HS-27A (cell line): Measurements from ENCODE around the gene CRMP1.

Source experiments
- DNase-seq: peaks from one replicate; pipeline ENCODE4 v3.0.0-alpha.2; 2012; ENCODE audit warnings: low read depth, missing footprints

The CRMP1 gene

DNA sequence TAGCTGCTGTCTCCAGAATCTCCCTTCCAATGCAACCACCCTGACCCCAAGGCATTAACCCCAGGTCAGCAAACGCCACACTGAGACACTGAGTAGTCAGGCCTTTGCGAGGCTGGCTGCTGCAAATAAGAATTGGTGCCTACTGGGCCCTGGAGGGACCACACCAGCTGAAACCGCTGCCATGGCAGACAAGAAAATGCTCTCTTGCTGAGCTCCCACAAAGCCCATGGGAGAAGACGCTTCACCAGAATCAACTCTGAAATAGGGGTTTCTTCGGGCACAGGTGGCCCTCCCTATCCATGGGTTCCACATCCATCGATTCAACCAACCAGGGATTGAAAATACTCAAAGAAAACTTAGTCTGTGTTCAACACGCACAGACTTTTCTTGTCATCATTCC lies 26.7 kb upstream of the CRMP1 start:
- no peak for DNase-seq

DNA sequence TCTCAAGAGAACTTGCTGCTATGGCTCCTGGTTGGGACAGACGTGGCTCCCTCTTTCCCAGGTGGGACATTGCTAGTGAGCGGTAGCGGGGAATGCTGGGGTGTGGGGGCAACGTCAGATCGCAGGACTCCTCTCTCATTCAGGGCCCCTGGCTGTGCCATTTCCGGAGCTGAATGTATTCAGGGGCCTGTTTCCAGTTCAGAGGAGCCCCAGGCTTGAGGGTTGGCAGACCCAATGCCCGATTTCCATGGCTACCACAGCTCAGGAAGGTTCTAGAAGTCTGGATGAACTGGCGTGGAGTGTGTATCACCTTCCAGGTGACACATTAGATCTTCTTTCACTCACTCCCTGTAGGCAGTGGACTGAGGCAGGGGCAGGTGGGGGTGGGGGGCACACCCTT lies 26.2 kb upstream of the CRMP1 start:
- no peak for DNase-seq

DNA sequence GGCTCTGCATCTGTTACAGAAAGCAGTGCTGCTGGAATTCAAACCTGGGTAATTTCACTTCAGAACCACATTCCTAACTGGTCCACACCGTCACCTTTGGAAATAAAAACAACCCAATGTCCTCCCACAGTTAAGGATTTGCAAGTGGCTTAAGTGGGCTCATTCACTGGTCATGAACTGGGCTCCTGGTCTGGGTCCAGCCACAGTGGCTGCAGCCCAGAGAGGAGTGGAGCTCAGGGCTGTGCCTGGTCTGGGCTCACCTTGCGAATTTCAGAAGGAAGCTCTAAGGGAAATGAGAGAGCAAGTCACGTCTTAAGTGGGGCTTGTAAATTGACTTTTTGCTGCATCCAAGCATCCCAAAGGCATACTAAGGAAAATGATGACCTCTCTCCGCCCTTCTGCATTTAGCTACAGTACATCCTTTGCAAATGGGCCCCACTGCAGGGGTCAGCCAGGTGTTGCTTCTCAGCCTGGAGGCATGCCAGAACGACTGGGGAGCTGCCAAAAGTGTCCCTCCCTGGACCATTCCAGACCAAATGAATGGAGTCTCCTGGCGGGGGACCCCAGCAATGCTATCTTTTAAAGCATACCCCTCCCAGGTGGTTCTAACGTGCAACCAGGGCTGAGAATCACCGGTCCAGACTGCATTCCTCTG lies 25.6 kb upstream of the CRMP1 start:
- no peak for DNase-seq

DNA sequence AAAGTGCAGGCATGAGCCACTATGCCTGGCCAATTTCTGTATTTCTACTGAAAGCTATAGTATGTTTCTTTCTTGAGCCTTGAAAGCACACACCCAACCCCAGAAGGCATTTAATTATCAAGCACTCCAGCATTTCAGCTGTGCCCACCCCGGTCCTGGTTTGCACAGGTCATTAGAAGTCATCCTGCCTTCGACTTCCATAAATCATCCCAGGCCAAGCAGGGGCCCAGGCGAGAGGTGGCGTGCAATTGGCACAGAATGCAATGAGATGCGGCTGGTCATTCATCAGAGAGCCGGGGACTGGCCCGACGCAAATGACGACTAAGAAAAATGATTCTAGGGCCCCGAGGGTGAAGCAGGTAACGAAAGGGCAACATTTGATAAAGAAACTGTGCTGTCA lies 24.8 kb upstream of the CRMP1 start:
- no peak for DNase-seq

DNA sequence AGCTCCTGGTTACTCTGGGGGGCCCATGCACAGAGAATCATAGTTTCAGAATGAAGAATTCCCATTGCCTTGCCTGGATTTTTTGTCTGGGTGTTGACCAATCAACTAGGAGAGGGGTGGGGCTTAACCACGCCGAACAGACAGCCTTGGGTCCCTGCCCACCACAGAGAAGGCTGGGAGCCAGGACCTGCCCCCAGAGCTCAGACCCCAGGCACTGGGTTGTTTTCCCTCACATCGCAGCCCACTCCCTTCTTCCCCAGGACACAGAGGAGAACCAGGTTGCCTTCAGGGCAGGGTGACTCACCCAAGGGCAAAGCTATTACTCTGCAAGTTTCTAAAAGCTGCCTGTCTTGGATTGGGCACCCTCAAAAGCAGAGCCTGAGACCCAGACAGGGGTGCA lies 23.3 kb upstream of the CRMP1 start:
- no peak for DNase-seq

DNA sequence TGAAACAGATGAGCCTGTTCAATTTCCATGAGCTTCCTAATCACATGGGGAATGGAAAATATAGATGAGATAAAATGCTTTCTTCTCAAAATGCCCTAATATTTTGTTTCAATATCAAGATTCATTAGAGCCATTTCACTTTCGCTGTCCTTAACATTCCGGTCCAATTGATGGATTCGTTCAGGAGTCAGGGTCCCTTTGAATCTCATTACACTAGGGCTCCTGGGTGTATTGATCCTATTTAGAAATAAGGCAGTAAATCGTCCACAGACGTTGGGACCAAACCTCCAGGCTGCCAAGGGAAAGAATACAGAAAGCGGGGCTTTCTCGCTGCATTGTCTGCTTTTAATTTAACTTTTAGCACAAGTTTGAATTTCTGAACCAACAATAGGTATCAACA lies 20.6 kb upstream of the CRMP1 start:
- no peak for DNase-seq

DNA sequence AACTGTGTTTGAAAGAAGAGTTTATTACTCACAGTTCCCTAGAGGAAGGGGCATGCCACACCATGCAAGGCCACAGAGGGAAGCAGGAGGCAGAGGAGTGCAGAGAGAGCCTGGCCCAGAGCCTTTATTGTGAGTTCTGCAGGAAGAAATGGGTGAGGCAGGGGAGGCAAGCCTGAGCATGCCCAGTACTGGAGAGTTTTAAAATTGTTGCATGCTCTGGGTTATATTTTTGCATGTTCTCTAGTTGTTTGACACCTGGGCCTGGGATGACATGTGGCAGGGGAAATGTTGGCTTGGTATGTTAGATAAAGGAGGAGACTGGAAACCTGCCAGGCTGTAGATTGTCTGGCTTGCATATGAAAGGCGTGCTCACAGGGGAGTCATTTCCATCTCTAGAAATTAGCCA lies 19.7 kb upstream of the CRMP1 start:
- DNase-seq = no peak

DNA sequence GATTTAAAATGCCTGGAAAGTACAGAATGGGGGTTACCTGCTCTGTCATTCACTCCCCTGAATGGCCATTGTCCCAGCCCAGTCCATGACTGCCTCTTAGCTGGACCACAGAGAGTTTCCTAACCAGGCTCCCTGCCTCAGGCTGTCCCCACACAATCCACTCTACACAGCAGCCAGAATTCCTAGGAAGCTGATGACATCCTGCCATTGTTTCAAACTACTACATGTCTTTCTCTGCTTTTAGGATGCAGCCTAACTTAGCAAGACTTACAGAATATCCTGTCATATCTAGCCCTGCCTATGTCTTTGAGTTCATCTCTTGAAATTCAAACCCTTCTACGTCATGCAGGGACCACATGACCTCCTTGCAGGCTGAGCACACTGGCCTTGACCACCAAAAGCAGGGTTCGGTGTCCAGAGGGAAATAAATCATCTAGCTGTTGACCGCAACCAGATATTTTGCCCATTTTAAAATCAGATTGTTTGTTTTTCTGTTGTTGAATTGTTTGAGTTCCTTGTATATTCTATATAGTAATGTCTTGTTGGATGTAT lies 16.1 kb upstream of the CRMP1 start:
- no peak for DNase-seq

DNA sequence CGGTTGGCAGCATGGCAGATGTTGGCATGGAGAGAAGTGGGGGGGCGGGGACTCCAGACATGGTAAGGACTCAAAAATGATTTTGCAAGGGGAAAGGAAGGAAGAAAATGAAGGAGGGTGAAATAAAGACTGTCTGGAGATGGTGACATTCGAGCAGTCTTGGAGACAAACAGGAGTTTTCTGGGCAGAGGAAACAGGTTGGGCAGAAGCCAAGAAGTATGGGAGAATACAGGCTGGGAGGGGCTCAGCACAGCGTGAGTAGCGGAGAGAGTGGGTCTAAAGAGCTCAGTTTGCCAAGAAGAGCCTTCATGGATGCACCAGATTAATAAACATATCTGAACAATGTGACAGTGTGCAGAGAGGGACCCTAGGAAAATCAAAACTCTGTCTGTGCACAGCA lies 13.3 kb upstream of the CRMP1 start:
- no peak for DNase-seq

DNA sequence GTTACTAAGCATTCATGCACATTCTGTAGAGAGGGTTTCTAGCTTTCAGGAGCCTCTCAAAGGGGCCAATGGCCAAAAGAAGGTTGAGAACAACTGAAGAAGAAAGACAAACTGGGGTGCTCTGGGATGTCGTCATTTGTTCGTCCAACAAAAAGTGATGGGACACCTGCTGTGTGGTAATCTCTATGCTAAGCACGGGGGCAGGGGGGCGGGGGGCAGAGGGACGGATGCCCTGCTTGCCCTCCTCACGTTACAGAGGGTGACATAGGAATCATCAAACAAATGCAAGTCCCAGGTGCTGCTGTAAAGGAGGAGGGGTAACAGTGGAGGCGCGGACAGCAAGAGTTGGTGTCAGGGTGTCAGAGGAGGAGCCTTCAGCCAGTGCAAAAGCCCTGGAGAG lies 12.8 kb upstream of the CRMP1 start:
- no peak for DNase-seq

DNA sequence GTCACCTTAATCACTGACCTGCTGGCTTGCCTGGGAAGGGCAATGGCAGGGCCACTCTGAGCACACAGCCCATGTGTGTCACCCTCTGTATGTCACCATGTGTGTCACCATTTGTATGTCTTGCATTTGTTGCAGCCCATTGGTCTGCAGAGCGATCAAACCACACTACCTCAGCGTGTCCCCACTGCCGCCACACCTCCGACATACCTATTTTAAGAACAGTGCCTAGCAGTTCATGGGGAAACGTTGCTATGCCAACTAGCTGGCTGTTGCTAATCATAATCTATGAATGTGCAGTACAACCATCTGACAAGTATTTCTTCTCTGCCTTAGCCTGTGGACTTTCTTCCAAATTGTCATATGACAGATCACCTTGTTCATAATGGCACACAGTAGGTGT lies 8.0 kb upstream of the CRMP1 start:
- DNase-seq = no peak

DNA sequence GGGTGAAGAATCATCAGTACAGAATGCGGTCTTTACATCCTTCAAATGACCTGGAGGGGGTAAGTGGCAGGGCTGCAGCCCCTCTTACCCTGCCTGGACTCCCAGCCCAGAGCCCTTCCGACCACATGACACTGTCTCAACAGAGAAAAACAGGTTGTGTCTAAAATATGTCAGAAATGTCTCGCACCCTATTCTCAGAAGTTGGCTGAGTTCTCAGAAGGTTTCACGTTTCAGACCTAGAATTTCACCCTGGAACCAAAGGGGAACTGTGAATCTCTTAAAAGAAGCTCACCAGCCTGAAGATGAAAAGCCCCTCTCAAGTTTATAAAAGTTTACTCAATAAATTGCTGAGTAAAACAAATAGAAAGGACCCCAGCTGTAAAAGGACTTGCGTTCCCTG lies 7.0 kb upstream of the CRMP1 start:
- DNase-seq = no peak

DNA sequence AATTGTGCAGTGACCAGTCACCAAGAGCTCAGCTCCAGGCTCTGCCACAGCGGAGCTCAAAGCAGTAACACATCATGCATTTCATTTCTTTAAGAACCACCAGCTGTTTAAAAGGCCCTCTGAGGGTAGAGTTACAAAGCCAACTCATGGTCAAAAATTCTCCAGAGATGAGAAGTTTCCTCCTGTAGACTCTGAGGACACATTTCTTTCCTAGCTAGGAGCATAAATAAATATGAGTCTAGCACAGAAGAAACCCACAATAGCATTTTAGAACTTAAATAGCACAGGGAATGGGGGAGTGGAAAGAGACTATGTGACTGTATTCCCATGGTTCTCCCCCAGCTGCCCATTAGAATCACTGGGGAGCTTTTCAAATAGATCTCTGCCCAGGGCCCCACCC lies 6.5 kb upstream of the CRMP1 start:
- no peak for DNase-seq

DNA sequence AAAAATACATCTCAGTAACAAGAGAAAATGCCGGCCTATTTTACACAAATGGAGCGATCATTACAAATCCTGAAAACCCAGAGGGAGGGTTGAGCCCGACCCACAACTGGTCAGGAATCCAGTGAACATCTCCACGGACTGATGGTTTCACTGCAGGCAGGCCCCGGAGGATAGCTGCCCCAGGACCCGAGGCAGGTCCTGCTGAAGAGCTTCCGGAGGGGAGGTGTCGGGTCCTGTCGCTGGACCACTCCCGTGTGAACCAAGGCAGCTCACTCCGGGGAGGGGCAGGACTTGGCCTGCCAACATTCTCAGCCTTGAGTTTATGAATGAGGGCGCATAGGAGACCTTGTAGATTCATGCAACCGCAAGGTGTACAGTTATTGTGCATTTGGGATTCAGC lies 4.8 kb upstream of the CRMP1 start:
- no peak for DNase-seq

DNA sequence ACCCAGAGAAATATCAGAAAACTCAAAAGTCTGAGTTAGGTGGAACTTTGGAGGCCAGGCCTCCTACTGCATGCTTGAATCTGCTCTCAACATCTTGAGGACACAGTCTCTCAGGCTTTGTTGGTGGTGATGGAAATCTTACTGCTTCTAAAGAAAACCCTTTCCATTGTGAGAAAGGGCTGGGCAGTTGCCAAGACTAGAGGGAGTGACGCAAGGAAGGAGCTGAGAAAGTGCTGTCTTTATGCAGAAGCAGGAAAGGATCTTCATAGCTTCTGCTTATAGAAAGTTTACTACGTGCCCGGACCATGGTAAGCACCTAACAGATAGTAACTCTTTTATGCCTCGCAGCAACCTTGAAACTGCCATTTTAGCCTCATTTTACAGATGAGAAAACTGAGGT lies 2.4 kb upstream of the CRMP1 start:
- no peak for DNase-seq

DNA sequence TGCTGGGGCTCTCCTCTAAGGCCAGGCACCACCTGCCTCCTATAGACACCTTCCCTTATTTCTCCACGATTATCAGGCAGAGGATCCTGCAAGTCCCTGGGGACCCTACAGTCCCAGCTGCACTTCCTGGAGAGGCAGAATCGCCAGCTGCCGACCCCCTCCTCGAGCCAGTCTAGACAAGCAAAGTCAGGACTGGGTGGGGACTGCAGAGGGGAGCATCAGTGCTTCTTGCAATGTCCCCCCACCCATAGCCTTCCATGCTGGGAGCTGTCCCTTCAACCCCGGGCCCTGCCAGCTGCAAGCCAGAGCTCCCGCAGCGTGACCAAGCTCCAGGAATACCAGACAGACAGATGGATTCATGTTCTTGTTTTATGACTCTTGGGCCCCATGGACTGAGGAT lies 1.4 kb upstream of the CRMP1 start:
- no peak for DNase-seq

DNA sequence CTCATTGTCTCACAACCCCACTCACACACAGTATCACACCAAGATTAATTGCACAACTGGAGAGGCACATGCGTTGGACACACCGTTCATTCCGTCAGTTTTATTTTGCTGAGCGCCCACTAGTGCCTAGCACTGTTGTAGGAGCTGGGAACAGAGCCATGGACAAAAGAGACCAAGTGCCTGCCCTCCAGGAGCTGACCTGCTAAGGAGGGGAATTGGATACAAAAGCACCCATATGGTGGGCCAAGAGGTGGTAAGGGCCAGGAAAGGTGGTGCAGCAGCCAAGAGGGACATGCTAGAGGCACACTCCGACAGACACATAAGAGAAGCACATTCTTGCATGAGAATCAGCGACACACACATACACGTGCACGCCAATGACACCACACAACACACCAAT lies 705 bp upstream of the CRMP1 start:
- no peak for DNase-seq

DNA sequence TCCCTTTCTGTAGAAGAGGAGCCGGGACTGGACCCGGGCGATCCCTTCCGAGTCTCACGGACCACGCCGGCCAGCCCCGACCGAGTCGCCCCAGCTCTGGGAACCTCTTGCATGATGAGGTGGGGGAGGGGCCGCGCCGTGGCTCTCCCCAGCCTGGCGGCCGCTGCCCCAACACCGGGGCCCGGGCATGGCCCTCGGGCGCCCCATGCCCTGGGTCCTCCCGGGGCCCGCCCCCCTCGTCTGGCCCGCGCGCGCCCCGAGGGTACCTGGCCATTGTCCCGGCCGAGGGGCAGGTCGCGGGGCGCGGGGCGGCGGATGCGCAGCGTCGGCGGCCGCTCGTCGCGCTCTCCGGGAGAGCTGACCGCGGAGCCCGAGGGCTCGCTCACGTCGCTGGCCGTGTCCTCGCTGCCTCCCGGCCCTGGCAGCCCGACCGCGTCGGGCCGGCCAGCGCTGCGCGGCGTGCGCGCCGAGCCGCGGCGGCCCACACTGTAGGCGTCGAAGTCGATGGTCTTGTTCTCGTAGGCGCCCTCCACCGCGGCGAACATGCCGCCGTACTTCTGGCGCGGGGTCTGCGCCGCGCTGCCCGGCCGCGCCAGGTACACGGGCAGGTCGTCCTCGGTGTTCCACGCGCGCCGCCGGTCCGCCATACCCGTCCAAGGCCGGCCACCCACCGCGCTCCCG lies 423 bp downstream of the CRMP1 start:
- DNase-seq = no peak

DNA sequence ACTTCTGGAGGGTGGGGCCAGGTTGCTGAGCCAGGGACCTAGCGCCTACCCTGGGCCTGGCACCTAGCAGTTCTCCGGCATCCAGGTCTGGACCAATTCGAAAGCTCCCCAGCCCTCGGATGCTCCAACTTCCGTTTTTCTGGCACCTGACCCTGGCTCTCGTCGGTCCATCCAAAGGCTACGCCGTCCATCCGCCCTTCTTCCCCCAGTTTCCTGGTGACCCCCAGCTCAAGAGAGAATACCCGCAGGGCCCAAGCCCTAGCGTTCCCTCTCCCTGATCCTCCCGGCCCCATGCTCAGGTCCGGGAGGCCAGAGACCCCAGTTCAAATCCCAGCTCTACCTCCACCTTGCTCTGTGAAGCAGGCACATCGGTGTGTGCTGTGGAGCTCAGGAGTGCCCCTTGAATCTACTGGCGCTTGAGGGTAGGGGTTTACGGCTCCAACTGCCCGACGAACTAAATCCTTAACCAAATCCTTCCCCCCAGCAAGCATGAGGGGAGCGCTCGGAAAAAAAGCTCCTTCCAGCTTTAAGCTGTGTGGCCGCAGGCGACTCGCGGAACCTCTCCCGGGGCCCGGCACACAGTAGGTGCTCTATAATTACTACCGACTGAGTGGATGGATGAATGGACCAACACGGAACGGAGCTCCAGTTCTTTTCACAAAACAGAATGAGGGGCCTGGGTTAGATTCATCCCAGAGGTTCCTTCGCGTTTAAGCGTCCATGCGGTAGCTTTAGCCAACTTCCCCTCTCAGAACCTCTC lies 1.1 kb downstream of the CRMP1 start:
- no peak for DNase-seq

DNA sequence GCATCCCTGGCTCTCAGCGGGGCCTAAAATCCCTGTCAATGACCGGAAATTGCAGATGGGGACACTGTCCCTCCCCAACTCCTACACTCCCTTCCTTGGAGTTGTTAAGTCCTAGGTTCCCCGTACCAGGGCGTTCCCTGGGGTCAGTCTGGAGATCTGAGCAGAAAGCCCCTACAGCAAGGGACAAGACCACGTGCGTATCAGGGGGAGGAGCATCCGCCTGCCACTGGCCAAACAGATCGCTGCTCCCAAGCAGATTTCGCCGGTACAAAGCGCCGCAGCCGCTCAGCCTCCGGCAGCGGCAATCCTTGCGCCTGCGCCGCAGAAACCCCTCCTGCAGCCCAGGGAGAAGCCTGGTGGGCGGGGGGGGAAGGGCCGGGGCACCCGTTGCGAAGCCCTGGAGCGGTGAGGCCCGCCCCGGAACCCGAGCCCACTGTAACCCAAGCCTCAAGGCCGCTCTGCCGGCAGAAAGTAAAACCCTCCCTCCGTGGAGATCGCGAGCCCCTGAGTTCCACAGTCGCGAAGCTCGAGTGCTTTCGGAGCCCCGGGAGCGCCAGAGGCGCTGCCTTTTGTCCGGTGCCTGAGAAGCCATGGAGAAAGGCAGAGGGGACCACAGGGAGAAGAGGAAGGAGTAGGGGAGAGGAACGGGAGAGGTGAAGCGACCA lies 2.7 kb downstream of the CRMP1 start:
- DNase-seq = no peak

DNA sequence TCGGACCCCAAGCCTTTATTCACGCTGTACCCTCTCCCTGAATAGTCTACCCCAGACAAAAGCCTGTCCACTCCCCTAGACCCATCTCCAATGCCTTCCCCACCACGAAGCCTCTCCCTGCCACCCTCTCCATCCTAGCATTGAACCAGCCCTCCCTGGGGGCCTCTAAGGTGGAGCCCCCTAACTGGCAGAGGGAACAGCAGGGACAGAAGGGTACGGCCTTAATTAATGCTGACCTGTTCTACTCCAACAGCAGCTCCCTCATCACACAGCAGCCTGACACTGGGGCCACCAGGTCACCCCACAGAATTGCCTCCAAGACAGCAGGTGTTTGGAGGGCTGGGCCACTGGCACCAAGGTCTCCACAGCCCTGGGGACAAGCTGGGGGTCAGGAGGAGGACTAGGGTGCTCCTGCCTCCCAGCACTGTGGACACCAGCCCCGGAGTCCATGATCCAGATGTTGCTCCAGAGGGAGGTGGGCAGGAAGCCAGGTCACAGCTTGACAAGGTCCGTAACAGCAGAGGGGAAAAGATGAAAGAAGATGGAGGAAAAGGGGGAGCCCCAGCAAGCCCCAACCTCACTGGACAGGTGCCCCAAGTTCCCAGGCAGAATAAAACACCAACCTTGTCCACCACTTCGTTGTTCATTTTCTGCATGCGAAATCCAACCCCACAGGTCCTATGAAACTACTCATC lies 3.7 kb downstream of the CRMP1 start:
- no peak for DNase-seq
